ENCODE results near the gene ZNF385C. TPM values are rescaled to one million over a fixed set of nuclear protein-coding genes. Genes with fewer than 3 reads are reported as not detected.

Gene ZNF385C
- total and polyA plus RNA-seq, 12 donors = 0.07 to 0.16 (median 0.11) TPM; not detected in 6

DNA sequence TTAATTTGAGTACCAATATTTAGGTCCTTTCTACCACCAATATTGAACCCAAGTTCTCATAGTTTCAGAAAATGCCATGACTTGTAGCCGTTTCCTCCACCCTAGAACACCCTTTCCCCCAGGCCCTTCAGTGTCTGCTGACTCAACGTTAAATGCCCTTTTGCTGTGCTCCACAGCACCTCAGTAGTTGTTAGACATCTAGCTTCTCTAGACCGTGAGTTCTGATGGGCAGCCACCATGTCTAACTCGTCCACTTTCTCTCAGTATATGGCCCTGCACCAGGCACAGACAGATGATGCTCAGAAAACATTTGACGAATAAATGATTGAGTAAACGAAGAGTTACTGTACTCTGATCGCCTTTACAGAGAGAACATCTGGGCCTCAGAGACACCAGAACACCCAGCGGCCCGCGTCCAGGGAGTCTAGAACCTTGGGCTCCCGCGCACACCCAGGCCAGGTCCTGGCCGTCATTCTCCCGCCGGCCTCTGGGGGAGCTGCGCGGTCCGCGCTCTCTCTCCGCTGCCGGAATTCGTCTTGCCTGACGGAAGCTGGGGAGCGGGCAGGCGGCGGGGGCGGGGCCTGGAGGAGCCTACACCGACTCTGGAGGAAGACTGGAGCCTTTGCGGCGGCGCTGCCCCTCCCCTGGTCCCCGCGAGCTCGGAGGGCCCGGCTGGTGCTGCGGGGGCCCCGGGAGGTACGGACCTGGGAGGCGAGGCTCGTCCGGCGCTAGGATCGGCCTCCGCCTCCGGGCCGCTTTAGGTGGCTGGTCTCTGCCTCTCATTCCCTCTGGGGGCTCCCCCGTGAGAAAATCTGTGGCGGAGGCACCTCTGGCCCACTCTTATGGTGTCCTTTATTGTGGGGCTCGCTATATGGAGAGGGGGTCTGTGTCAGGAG is 78.5 kb downstream of the ZNF385C start, which contains the start of gene NKIRAS2:
NKIRAS2 (plus strand) TSS at position 582 of the 896 bp plus-strand sequence. CDS start 1,488 bp downstream, outside the sequence.
- Histone ChIP-seq H3K9me3 (replicated peaks in 1 of 3) (no peaks in the 10 kb centered on the region), H3K36me3 (replicated peaks in 1 of 2) (peaks cover 0 to 27% of the 10 kb centered on the region in 2 donors), H3K4me1 (replicated peaks in 1 of 2) (peaks cover 19 to 46% of the 10 kb centered on the region in 2 donors), H3K27ac (peak within 1 kb of the TSS in 4 of 5 donors; percentile 67 to 91 (median 75)), H3K4me3 (peak within 1 kb of the TSS; percentile 38 to 97 (median 78)), H3K27me3 (no peaks in the 10 kb centered on the region)
- intact Hi-C loops (cut with DNase I) = no loop called here
- TF ChIP-seq, protein P1, sequence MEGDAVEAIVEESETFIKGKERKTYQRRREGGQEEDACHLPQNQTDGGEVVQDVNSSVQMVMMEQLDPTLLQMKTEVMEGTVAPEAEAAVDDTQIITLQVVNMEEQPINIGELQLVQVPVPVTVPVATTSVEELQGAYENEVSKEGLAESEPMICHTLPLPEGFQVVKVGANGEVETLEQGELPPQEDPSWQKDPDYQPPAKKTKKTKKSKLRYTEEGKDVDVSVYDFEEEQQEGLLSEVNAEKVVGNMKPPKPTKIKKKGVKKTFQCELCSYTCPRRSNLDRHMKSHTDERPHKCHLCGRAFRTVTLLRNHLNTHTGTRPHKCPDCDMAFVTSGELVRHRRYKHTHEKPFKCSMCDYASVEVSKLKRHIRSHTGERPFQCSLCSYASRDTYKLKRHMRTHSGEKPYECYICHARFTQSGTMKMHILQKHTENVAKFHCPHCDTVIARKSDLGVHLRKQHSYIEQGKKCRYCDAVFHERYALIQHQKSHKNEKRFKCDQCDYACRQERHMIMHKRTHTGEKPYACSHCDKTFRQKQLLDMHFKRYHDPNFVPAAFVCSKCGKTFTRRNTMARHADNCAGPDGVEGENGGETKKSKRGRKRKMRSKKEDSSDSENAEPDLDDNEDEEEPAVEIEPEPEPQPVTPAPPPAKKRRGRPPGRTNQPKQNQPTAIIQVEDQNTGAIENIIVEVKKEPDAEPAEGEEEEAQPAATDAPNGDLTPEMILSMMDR (IDR thresholded peaks at IDR 0.05) = peak; percentile 83 to 94 (median 91)
- TF ChIP-seq POLR2A (IDR thresholded peaks at IDR 0.05) = peak in 1 of 2 donors; percentile 65
- 6 to 23% (median 14%) methylated on average over 13 to 49 of the region's 49 CpGs for WGBS, 4 donors
- peak; percentile 92 to 97 (median 96) for DNase-seq

DNA sequence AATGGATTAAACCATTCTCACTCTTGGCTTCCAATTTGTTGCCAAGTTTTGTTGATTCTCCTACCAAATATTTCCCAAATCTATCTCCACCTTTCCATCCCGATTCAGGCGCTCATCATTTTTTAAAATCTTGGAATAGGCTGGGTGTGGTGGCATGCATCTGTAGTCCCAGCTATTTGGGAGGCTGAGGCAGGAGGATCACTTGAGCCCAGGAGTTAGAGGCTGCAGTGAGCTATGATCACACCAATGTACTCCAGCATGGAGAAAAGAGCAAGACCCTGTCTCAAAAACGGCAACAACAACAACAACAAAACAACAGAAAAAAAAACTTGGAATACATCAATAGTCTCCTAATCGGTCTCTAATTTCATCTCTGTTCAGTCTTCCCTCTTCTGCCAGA is 79.3 kb downstream of the ZNF385C start:
- H3K4me1 ChIP-seq (replicated peaks in 1 of 2) = peaks cover 16 to 46% of the 10 kb centered on the region in 2 donors
- no peak overlapping the region for H3K27ac ChIP-seq
- intact Hi-C loops (cut with DNase I) = no loop called here

DNA sequence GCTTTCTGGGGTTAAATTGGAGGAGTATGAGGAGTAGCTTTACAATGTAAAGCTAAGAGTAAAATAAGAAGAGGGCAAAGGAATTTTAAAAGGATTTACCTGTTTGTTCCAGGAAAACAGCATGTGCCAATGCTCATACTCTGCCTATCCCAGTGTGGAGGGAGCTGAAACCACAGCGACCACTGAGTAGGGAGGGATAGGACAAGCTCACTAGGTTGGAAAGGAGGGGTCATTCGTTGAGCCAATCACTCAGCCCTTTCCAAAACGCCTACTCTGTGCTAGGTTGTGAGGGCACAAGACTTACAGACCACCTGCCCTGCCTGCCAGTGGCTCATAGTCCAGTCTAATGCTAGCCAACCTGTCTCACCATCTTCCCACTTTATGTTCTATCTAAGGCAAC is 79.9 kb downstream of the ZNF385C start:
- intact Hi-C loops (cut with DNase I) = no loop called here
- peaks cover 16 to 51% of the 10 kb centered on the region in 2 donors for H3K4me1 ChIP-seq (replicated peaks in 1 of 2)
- no peak for DNase-seq
- peak overlapping the region in 1 of 4 donors; percentile 96 for H3K4me3 ChIP-seq
- H3K27me3 ChIP-seq = no peaks in the 10 kb centered on the region
- 34 to 42% (median 38%) methylated on average over 3 of the region's 3 CpGs for WGBS, 4 donors
- peaks cover 0 to 16% of the 10 kb centered on the region in 2 donors for H3K36me3 ChIP-seq (replicated peaks in 1 of 2)
- H3K27ac ChIP-seq = peak overlapping the region in 2 of 5 donors; percentile 87 to 98
- H3K9me3 ChIP-seq (replicated peaks in 1 of 3) = no peaks in the 10 kb centered on the region
- TF ChIP-seq, protein P1 (IDR thresholded peaks at IDR 0.05) = no peak
- TF ChIP-seq POLR2A (IDR thresholded peaks at IDR 0.05) = no peak

More for the DNA sequence above, 79.3 kb downstream of the ZNF385C start:
- WGBS, 4 donors = 86 to 90% (median 89%) methylated on average over 4 of the region's 4 CpGs
- no peak for DNase-seq
- no peak overlapping the region for H3K4me3 ChIP-seq
- peaks cover 0 to 23% of the 10 kb centered on the region in 2 donors for H3K36me3 ChIP-seq (replicated peaks in 1 of 2)
- no peaks in the 10 kb centered on the region for H3K27me3 ChIP-seq
- TF ChIP-seq, protein P1 (IDR thresholded peaks at IDR 0.05) = no peak
- no peak for TF ChIP-seq POLR2A (IDR thresholded peaks at IDR 0.05)
- no peaks in the 10 kb centered on the region for H3K9me3 ChIP-seq (replicated peaks in 1 of 3)

DNA sequence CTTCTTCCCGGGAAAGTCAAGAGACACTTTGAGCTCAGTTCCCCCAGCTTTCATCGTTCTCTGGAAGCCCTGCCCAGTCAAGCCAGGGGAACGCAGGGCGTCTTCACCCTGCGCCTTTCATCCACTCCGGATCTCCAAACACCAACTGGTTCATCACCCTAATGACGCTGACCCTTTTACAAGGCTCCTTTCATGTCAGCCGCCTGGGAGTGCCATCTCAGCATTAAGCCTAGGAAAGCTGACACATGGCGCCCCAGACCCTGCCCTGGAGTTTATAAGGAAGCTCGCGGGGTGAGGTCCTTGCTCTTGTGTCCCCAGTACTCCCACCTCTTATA is 80.4 kb downstream of the ZNF385C start:
- peak in 1 of 7 donors; percentile 47 for DNase-seq
- Histone ChIP-seq H3K9me3 (replicated peaks in 1 of 3) (no peaks in the 10 kb centered on the region), H3K36me3 (replicated peaks in 1 of 2) (peaks cover 0 to 11% of the 10 kb centered on the region in 2 donors), H3K4me3 (peak overlapping the region; percentile 36 to 96 (median 90)), H3K27me3 (no peaks in the 10 kb centered on the region), H3K27ac (peak overlapping the region; percentile 62 to 98 (median 89)), H3K4me1 (replicated peaks in 1 of 2) (peaks cover 16 to 56% of the 10 kb centered on the region in 2 donors)
- 2 to 5% (median 4%) methylated on average over 11 of the region's 11 CpGs for WGBS, 4 donors
- intact Hi-C loops (cut with DNase I) = no loop called here
- TF ChIP-seq, protein P1 (IDR thresholded peaks at IDR 0.05) = no peak
- TF ChIP-seq POLR2A (IDR thresholded peaks at IDR 0.05) = no peak
